NCI-H526 (cell line): ENCODE results near the gene CTSZ.
"Not testable (repeated sequence)": the region's sequence is repeated elsewhere in the genome, so short reads cannot be mapped to it uniquely, and the experiment has no call there.

Experiments
- DNase-seq, 2 experiments: peaks; one replicate each; lab custom pipeline; 2025; lab: John Stamatoyannopoulos, UW

The CTSZ gene

DNA sequence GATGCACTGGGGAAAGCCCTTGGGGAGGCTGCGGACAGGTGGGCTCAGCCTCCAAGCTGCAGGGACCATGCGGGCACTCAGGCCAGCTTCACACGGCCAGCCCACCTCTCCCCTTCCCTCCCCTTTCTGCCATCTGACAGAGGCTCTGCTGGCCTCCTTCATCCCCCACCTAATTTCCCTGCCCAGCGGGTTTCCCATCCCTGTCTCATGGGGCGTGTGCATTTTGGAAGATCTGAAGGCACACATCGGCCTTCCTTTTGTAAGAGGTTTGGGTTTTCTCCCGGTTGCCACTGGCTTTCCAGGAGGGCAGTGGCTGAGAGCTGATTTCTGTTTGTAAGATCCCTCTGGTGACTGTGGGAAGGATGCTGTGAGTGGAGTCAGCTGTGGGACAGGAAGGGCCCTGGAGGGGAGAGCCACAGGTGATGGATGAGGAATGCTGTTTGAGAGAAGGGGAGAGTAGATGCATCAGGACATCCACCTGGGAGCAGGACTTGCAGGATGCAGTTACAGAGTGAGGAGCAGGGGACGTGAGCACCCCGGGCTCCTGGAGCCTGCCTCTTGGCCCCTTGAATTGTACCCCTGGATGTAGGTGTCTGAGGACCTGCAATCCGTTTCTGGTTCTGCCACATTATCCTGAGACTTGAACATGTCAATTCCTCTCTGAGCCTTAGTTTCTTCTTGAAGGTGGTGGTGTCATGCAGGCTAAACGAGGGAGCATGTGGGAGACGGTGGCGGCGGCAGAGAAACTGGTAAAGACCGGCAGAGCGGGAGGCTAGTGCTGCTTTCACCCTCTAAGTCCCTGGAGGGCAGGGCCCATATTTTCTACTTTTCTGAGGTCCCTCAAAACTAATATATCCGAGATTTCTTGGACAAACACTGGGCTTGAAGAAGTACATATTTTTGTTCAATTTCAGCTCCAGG, 6.2 kb upstream of the CTSZ start:
- DNase-seq, result no peak

DNA sequence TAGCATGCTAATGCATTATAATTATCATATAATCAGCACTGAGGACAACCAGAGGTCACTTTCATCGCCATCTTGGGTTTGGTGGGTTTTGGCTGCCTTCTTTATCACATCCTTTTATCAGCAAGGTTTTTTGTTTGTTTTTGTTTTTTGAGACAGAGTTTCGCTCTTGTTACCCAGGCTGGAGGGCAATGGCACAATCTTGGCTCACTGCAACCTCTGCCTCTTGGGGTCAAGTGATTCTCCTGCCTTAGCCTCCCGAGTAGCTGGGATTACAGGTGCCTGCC, 4.8 kb upstream of the CTSZ start:
- DNase-seq, result not testable (repeated sequence)

DNA sequence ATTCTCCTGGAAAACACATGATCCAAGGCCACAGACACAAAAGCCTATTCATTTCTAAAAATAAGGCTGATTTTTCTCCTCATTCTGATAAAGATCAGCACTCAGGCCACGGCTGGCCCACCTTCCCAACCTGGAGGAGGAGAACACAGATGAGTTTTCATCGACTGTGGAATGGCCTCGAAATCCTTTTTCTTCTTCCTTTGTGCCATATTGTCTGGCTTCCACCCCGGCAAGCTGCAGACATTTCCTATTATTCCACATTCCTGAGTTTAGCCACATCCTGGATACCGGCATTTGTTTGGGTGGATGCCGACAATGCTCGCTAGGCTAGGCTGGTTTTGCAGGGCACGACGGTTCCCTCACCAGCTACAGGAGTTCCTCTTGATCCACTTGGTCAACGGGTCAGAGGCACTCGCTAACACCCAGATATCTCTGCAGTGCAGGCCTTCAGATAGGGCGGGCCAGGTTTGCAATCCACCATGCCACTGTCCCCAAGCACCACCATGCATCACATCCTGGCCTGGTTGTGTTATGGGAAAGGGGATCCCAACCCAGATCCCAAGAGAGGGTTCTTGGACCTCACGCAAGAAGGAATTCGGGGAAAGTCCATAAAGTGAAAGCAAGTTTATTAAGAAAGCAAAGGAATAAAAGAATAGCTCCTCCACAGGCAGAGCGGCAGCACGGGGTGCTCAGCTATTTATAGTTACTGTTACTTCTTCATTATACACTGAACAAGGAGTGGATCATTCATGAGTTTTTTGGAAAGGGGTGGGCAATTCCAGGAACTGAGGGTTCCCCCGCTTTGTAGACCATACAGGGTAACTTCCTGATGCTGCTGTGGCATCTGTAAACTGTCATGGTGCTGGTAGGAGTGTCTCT, 4.2 kb upstream of the CTSZ start:
- no peak for DNase-seq

DNA sequence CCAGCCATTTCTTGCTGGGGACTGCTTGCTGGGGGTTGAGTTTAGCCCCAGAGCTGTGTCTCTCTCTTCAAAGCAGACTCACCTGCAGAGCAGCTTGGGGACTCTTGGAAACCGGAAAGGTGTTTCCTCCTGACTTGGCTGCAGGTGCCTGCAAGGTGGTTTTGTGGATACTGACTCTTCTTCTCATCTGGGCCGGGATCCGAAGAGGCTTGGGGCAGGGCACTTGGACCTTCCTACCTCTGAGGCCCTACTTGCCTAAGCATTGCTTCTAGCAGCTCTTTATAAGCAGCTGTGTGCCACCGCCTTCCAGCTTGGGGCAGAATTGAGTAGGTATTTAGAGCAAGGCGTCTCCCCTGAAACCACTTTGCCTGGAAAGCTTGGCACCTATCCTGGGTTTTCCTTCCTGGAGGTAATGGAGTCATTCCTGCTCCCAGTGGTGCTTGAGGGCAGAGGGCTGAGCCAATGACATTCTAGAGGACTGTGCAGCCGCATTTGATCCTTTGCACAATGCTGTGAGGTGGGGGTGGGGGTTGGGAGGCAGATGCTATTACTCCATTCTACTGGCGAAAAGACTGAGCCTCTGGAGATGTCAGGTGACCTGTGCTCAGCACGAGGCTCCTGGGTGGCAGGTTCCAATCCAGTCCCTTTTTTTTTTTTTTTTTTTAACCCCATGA, 3.4 kb upstream of the CTSZ start:
- DNase-seq, result no peak

DNA sequence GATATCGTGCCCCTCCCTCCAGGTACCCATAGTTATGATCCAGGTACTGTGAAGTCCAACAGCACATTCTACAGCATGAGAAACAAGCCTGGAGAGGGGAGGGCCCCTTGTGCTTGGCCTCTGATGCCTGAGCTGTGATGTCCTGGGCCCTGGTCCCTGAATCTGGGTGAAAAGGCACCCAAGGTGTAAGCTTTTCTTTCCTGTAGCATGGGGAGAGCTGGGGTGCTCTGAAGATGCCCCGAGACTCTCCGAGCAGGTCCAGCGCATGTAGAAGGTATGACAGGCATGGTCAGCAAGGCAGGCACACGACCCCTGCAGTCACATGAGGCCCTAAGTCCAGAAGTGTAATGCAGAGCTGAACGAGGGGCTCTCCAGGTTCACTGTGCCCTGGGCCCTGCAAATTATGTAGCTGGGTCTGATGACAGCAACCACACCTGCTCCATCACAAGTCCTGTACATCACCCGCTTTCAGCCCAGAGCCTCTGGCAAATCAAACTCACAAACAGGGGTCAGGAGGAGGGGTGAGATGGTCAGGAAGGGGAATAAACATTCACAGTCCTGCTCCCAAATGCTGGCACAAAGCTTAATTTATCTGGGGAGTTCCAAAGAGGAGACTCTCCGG, 1.8 kb upstream of the CTSZ start:
- DNase-seq, result no peak

DNA sequence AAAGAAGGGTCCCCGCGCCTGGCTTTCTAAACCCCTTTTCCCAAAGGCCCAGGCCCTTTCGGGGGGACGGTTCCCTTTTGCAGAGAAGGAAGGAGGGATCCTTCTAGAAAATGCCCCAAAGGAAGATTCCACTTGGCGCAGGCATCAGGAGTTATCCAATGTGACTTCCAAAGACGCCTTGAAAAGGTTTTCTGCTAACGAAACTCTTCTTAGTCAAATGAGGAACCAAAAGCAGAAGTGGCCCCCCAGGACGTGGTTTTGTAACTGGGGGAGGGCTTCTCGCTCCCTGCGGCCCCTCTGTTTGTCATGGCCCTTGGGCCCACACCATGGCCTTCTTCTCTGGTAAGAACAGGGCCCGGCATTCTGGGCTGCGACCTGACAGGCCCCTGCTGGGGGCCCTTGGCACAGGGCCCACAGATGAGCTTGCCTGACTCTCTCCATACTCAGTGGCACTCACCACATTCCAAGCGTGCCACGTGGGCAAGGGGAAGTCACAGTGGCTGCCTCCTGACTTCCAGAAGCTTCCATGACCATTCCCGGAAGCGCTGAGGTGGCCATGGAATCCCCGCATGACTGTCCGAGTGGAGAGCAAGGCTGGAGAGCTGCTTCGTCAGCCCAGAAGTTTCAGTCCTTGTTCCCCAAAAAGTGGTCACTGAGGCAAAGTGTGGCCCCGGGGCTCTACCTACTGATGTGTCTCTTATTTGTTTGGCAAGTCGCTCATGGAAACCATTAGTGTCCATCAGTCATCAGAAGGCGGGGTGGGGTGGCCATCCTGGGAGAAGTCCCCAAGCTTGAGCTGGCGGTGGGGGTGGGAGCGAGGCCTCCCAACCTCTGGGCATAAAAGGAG, 834 bp upstream of the CTSZ start:
- DNase-seq, result no peak

DNA sequence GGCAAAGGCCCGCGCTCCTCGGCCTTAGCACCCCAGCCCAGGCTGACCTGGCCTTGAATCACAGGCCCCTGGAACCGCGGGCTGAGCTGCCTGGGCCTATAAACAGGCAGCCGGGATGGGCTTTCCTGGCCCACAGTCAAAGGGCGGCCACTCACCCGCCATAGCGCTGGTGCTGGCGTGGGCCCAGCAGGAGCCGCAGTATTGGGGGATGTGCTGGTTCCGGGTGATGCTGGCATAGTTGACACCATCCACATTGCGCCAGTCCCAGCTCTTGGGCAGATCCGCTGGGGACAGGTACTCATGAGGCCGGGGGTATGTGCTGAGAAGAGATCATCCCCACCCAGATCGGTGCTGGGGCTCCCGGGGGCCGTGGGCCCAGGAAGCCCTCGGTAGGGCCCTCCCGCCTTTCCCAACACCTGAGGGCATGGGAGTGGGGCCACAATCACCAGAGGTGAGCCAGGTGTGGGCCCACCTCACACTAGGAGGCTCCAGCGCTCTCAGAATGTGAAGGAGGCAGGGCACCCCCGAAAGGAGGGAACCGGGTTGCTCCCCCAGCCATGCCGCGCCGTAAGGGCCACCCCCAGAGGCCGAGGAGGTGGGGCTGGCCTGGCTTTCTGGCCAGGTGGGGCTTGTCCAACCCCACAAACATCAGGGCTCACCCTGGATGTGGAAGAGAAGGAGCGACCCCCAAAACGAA, 739 bp downstream of the CTSZ start:
- no peak for DNase-seq

DNA sequence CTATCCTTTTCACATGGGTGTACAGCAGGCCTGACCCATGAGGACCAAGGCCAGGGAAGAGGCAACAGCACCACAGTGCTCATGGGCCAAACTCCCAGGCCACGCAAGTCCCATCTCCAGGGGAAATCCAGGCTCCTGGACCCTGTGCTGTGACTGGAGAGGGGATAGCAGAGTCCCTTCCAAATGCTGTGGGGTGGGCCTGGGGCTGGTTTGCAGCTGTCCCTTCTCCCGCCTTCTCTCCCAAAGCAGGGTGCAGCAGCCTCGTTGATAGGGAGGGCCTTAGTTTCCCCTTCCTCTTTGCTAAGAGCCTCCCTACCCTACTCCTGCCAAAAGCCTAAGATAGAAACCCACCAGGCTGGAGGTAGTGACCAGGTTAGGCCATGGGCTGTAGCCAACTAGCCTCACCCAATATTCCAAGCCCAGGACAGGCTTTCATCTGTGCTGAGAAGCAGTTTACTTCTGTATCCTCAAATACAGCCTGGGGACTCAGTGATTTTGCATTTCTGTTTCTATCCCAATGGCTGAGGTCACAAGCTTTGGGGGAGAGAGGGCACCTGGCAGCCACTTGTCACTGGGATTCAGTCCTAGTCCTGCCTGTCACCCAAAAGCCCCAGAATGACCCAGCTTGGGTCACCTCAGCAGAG, 1.4 kb downstream of the CTSZ start:
- DNase-seq, result no peak

DNA sequence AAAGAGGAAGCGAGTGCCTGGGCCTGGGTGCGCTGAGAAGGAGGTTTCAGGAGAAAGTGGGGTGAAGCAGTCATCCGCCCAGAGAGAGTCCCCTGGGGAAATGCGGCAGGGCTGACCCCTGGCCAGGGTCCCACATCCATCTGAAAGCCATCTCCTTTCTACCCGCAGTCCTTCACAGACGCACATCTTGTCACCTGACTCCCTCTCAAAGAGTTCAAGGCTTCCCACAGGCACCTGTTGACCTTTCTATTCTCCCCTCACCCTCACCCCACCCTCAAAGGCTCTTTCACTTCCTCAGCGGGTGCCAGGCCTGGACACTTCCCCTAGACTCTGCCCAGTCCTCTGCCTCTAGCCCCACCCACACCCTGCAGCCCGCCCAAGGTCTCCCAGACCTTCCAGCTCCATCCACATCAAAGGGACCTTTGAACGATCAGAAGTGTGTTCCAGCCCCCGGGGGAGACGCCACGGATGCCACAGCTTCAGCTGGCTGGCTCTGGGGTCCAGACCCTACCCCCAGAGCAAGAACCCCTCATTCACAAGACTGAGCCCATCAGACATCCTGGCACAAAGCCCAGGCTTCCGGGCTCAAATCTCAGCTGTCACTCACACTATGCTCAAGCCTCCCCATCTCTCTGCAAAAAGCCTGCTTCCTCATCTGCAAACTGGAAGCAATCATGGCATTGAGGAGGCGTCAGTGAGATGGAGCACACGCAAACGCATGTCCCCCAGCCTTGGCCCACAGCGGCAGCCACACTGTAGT, 2.1 kb downstream of the CTSZ start:
- no peak for DNase-seq

DNA sequence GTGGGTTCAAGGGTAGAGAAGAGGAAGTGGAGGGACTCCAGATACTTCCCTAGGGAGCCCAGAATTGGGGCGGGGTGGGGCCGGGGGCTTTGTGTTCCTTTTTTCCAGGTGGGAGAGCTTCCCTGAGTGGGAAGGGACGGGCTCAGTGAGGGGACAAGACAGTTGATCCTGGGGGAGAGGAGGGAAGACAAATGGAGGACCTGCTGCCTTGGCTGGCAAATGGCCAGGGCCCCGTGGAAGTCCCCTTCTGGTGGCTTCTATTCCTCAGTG, 2.6 kb downstream of the CTSZ start:
- no peak for DNase-seq

DNA sequence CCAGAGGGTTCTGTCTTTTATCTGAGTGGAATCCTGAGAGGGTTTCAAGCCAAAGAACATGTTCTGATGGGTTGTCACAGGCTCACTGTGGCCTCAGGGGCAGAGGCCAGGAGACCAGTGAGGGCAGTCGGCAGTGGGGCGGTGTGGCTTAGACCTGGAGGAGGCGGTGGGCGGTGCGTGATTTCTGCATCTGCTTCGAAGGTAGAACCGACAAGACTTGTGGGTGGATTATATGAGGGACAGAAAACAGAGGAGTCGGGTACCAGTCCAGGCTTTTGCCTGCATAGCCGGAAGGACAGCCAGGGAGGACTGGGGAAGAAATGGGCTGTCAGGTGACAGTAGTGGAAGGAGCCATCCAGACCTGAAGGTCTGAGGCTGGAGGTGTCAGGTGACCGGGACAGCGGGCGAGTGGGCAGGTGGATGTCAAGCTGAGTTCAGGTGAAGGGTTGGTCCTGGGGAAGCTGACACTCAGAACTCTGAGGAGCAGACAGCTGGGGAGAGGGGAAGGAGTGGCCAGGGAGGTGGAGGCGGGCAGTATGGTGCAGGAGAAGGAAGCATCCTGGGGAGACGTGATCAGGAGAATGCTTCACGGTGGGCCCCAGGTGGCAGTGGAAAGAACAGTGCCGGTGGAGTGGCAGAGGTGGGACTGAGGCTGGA, 3.1 kb downstream of the CTSZ start:
- no peak for DNase-seq

DNA sequence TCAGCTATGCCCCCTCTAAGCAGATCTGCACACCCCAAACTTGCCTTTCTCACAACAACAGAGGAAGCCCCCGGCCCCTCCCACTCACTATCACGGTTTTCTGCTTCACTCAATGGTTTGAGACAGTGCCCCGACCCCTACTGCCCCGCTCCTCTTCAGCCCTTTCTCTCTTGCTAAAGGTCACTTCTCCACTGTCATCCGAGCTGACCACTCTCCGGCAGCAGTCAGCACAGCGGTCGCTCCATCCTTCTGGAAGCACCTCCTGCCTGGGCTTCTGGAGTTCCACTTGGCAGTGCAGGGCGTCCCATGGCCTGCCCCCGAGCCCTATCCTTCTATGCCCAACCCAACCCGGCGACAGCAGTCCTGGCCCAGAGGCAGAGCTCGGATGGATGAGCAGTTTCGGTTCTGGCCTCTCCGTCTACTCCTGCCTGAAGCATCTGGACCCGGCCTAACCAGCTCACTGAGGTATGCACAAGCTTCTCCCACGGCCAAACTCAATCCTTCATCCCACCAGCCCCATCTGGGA, 4.1 kb downstream of the CTSZ start:
- no peak for DNase-seq

DNA sequence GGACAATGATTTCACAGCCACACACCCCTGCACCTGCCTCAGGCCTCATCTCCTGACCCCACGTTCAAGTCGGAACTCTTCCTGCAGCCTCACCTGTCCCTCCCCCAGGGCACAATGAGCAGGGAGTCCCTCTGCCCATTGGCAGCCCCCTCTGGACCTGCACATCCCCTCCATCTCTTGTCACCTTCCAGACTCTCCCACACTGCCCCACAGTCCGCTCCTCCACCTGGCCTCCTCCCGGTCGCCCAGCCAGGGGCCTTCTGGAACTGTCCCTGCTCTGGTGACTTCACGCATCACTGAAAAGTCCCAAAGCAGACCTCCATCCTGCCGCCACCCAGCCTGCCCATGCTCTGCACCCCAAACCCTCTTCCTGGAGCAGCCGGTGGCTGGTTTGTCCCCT, 4.7 kb downstream of the CTSZ start:
- DNase-seq, result no peak

DNA sequence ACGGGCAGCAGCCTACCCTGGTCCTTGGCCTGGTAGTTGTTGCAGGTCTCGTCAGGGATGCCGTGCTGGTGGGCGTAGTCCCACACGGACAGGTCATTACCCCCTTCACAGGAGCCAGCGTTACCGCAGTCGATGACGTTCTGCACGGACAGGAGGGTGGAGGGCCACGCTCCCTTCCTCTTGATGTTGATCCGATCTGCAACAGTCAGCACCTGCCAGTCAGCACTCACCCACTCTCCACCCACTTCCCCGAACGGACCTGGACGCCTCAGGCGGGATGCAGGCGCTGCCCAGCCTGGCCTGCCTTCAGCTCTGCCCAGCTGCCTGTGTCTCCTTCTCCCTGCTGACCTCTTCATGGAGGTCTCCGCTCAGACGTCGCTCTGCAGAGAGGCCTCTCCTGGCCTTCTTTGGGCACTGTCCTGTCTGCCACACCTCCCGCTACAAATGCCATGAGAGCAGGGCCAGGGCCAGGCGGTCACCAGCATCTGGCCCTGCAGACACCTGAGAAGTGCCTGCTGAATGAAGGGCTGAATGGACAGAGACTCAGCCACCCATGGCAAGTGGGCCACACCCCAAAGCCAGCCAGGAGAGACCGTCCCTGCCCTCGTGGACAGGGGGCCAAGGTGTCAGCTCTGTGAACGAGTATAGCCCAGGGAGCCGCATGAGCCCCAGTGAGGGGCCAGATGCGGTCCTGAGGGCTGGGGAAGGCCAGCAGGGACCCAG, 5.4 kb downstream of the CTSZ start:
- DNase-seq, result no peak

DNA sequence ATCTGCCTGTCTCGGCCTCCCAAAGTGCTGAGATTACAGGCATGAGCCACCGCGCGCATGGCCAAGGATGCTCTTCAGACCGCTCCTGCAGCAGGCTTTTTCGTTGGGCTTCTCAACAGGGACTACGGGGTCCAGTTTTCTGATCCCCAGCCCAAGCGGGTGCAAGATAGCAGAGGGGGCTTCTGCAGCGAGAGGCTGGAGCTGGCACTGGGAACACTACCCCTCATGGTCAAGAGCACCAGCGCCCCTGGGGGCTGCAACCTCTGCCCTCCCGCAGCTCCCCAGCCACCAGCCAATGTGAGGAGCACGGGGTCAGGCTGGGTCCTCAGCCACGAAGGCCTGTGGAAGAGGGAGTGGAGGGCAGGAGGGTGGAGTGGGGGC, 6.0 kb downstream of the CTSZ start:
- no peak for DNase-seq

DNA sequence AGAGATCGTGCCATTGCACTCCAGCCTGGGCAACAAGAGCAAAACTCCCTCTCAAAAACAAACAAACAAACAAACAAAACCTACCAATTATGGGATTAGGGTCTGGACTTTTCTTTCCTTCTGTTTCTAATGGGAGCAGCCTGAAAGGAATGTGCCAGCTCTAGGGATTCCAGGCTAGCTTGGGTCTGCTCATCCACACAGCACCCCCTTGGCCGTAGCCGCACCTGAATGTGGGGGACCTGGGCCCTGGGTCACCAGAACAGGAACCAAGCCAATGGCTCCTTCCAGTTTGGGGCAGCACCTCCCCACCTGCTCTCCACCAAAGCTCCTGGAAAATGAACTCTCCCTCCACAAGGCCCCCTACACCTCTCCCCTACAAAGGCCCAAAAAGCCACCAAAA, 6.7 kb downstream of the CTSZ start:
- no peak for DNase-seq

DNA sequence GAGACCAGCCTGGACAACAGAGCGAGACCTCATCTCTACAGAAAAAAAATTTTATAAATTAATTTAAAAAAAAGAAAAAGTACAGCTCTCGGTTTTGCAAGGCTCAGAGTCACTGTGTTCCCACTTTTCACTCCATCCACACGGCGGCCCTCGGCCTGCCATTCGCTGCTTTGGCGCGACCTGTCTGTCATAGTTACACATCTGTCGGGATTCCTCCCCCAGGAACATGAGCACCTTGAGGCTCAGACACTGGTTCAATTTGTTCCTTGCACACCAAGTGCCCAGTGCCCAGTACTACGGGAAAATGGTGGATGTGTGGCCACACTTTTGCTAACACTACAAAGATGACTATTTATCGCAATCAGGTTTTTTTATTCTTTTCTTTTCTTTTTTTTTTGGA, 8.4 kb downstream of the CTSZ start:
- no peak for DNase-seq

DNA sequence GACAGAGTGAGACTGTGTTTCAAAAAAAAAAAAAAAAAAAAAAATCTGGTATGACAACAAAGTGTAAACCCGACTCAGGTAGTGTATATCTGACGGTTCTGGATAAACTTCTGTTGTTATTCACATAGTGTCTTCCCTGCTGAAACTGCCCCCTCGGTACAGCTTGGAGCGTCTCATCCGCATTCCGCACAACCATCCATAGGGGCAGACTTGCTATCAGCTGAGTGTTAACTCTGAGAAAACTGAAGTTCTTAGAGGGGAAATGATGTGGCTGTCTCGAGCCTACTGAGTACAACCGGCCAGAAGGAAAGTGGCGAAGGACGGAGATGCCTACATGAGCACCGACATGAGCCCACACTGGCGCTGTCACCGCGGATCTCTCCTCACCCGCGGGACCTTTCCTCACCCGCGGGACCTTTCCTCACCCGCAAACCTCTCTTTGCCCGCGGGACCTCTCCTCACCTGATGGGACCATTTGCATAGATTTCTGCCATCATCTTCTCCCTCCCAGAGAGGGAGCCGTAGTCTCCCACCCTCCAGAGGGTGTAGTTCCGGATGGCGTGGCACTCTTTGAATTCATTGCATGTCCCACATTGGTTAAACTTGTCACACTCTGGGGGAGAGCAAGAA, 9.8 kb downstream of the CTSZ start:
- DNase-seq, result no peak
